ENCODE results near the gene MAPK11.

The MAPK11 gene

GRCh38 chr22:50220603-50221409, 49.4 kb downstream of the MAPK11 start:
- no peak for DNase-seq

GRCh38 chr22:50219800-50220602, 50.2 kb downstream of the MAPK11 start:
- no peak for DNase-seq

- DNase-seq, result peak; percentile 37
Observed at GRCh38 chr22:50218996-50219727, 51.0 kb downstream of the MAPK11 start.

- no peak for DNase-seq
Observed at GRCh38 chr22:50218153-50218995, 51.8 kb downstream of the MAPK11 start.

GRCh38 chr22:50217543-50218152, 52.5 kb downstream of the MAPK11 start:
- DNase-seq, result no peak

GRCh38 chr22:50216684-50217520, 53.3 kb downstream of the MAPK11 start:
- no peak for DNase-seq

- no peak for DNase-seq
Observed at GRCh38 chr22:50216055-50216683, 54.0 kb downstream of the MAPK11 start.

- no peak for DNase-seq
Observed at GRCh38 chr22:50215297-50216054, 54.7 kb downstream of the MAPK11 start.

Data from OCI-M1 (cell line).